IMR-90 (cell line): ENCODE results near the gene SMOC1.

Source experiments
- MAFK ChIP-seq: IDR thresholded peaks from 2 replicates; pipeline ENCODE4 v1.6.1; 2012; ENCODE audit warnings: low read depth, low read length, improper control_type of control experiment
- POLR2A ChIP-seq: IDR thresholded peaks from 2 replicates; pipeline ENCODE4 v1.6.1; 2012; ENCODE audit warnings: mild to moderate bottlenecking, low read depth, low read length
- SMC3 ChIP-seq: fragments of 150-350 bp; IDR thresholded peaks from 2 replicates; pipeline ENCODE4 v1.6.1; 2016; ENCODE audit warnings: low read depth, mild to moderate bottlenecking, antibody characterized with exemption, low read length, moderate library complexity
- TF ChIP-seq, protein P1 (sequence below): conservative IDR thresholded peaks from 2 replicates; pipeline ENCODE4 v1.5.1; 2012; ENCODE audit warnings: mild to moderate bottlenecking, low read depth, low read length, improper control_type of control experiment

DNA sequence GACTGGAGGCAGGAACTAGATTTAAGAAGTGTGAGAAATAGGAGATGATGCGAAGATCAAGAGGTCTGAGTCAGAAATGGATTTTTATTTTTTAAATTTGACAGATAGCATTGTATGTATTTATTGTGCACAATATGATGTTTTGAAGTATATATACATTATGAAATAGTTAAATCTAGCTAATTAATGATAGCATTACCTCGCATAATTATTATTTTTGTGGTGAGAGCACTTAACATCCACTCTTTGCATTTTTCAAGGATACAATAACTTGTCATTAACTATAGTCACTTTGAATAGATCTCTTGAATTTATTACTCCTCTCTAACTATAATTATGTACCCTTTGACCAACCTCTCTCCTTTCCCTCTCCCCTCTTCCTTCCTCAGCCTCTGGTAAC lies 3.7 kb downstream of the SMOC1 start:
- TF ChIP-seq SMC3 (no peak), POLR2A (no peak), MAFK (no peak)
- TF ChIP-seq, protein P1, sequence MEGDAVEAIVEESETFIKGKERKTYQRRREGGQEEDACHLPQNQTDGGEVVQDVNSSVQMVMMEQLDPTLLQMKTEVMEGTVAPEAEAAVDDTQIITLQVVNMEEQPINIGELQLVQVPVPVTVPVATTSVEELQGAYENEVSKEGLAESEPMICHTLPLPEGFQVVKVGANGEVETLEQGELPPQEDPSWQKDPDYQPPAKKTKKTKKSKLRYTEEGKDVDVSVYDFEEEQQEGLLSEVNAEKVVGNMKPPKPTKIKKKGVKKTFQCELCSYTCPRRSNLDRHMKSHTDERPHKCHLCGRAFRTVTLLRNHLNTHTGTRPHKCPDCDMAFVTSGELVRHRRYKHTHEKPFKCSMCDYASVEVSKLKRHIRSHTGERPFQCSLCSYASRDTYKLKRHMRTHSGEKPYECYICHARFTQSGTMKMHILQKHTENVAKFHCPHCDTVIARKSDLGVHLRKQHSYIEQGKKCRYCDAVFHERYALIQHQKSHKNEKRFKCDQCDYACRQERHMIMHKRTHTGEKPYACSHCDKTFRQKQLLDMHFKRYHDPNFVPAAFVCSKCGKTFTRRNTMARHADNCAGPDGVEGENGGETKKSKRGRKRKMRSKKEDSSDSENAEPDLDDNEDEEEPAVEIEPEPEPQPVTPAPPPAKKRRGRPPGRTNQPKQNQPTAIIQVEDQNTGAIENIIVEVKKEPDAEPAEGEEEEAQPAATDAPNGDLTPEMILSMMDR = no peak
